Left ventricle myocardium inferior (tissue), 1 donor: Measurements from ENCODE around the gene C10orf90. TPM values are rescaled to one million over a fixed set of nuclear protein-coding genes. Genes with fewer than 3 reads are reported as not detected.

Source experiments
- DNase-seq: peaks from one replicate; pipeline ENCODE4 v3.0.0-alpha.2; 2020
- H3K27ac ChIP-seq: fragments of 200-600 bp; replicated peaks from 2 replicates; pipeline ENCODE4 v1.8.0; 2021
- H3K27me3 ChIP-seq: fragments of 200-600 bp; 2 replicates; pipeline ENCODE4 v1.8.0; 2021; ENCODE audit warnings: low read depth
- H3K36me3 ChIP-seq: fragments of 200-600 bp; 2 replicates; pipeline ENCODE4 v1.8.0; 2021
- H3K4me1 ChIP-seq: fragments of 200-600 bp; 2 replicates; pipeline ENCODE4 v1.8.0; 2021
- H3K4me3 ChIP-seq: fragments of 200-600 bp; 2 replicates; pipeline ENCODE4 v1.8.0; 2021; ENCODE audit warnings: mild to moderate bottlenecking, moderate library complexity
- H3K9me3 ChIP-seq: fragments of 200-600 bp; replicated peaks from 2 replicates; pipeline ENCODE4 v1.8.0; 2021
- intact Hi-C: fragments of 100-400 bp; cut with micrococcal nuclease; formaldehyde crosslinking; loops from one replicate; pipeline ENCODE4 v1.11.0; 2022
- total RNA-seq: library from RNA; stranded (reverse); fragmentation: NEBNext Ultra II Directional; extraction: Animal tissue kit (Norgen Biotek cat#: 25700); gene quantifications from one replicate; pipeline ENCODE4 v1.2.1, GENCODE V29; 2021
- TF ChIP-seq, protein P1 (sequence below): fragments of 200-600 bp; IDR thresholded peaks from 2 replicates; pipeline ENCODE4 v1.8.0; 2021; ENCODE audit warnings: antibody characterized with exemption, mild to moderate bottlenecking, borderline replicate concordance
- donor health status: DM: no; HTN: yes; CAD: no; lungs with severe emphysema.

C10orf90 gene
- total RNA-seq, 1 donor from 2014 or later = not detected

GRCh38 chr10:126595160-126595559, 75.3 kb downstream of the C10orf90 start:
- no peak overlapping the region for H3K27ac ChIP-seq
- H3K4me3 ChIP-seq = no peak overlapping the region
- H3K36me3 ChIP-seq = no peaks in the 10 kb centered on the region
- no peaks in the 10 kb centered on the region for H3K4me1 ChIP-seq
- peaks cover 24% of the 10 kb centered on the region for H3K27me3 ChIP-seq
- DNase-seq = no peak
- intact Hi-C loops = no loop called here
- no peaks in the 10 kb centered on the region for H3K9me3 ChIP-seq
- TF ChIP-seq, protein P1, sequence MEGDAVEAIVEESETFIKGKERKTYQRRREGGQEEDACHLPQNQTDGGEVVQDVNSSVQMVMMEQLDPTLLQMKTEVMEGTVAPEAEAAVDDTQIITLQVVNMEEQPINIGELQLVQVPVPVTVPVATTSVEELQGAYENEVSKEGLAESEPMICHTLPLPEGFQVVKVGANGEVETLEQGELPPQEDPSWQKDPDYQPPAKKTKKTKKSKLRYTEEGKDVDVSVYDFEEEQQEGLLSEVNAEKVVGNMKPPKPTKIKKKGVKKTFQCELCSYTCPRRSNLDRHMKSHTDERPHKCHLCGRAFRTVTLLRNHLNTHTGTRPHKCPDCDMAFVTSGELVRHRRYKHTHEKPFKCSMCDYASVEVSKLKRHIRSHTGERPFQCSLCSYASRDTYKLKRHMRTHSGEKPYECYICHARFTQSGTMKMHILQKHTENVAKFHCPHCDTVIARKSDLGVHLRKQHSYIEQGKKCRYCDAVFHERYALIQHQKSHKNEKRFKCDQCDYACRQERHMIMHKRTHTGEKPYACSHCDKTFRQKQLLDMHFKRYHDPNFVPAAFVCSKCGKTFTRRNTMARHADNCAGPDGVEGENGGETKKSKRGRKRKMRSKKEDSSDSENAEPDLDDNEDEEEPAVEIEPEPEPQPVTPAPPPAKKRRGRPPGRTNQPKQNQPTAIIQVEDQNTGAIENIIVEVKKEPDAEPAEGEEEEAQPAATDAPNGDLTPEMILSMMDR = no peak

DNA sequence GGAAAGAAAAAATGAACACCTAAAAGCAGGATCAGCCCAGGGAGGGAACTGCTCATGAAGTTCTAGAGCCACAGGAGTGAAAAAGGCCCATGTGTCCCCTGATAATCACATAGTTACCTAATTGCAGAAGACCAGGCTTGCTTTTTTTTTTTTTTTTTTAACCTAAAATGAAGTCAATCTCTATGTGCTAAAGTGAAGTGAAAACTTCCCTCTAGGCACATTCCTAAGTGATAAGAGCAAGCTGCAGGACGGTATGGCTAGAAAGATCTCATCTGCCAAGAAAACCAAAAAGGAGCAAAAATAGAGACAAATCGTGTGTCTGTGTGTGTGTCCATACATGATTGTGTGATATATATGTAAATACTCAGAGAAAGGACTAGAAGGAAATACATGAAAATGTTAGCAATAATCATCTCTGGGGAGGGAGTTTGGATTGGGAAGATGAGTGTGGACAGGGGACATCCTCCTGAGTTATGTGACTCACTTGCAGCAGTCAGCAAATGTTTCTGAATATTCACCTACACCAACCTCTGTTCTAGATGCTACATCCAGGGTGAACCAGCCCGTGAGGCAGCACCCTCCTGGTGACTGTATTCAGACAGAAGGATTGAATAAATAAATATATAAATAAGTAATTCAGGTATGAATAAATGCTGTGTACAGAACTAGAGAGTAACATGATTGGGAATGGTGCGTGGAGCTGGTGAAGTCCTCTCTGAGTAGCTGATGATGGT, 76.4 kb downstream of the C10orf90 start:
- Histone ChIP-seq H3K4me3 (no peak overlapping the region), H3K27ac (no peak overlapping the region), H3K9me3 (no peaks in the 10 kb centered on the region), H3K4me1 (no peaks in the 10 kb centered on the region), H3K27me3 (peaks cover 14% of the 10 kb centered on the region), H3K36me3 (no peaks in the 10 kb centered on the region)
- TF ChIP-seq, protein P1 = no peak
- intact Hi-C loops = no loop called here
- DNase-seq = no peak

GRCh38 chr10:126592901-126593300, 77.6 kb downstream of the C10orf90 start:
- H3K4me1 ChIP-seq = no peaks in the 10 kb centered on the region
- H3K27ac ChIP-seq = no peak overlapping the region
- intact Hi-C loops = no loop called here
- no peak overlapping the region for H3K4me3 ChIP-seq
- no peaks in the 10 kb centered on the region for H3K9me3 ChIP-seq
- H3K36me3 ChIP-seq = no peaks in the 10 kb centered on the region
- no peak for DNase-seq
- H3K27me3 ChIP-seq = peaks cover 14% of the 10 kb centered on the region
- TF ChIP-seq, protein P1 = no peak

- Histone ChIP-seq H3K4me1 (no peaks in the 10 kb centered on the region), H3K4me3 (no peak overlapping the region), H3K36me3 (no peaks in the 10 kb centered on the region), H3K9me3 (no peaks in the 10 kb centered on the region), H3K27me3 (peaks cover 40% of the 10 kb centered on the region), H3K27ac (no peak overlapping the region)
- no peak for DNase-seq
- TF ChIP-seq, protein P1 = no peak
- intact Hi-C loops = no loop called here
Measured at GRCh38 chr10:126588024-126588423, 82.5 kb downstream of the C10orf90 start.

GRCh38 chr10:126586878-126587277, 83.6 kb downstream of the C10orf90 start:
- no peaks in the 10 kb centered on the region for H3K36me3 ChIP-seq
- intact Hi-C loops = no loop called here
- no peak overlapping the region for H3K4me3 ChIP-seq
- no peak overlapping the region for H3K27ac ChIP-seq
- TF ChIP-seq, protein P1 = no peak
- no peaks in the 10 kb centered on the region for H3K4me1 ChIP-seq
- no peaks in the 10 kb centered on the region for H3K9me3 ChIP-seq
- H3K27me3 ChIP-seq = peaks cover 45% of the 10 kb centered on the region
- no peak for DNase-seq
